22Rv1 (cell line): Measurements from ENCODE around the gene CCDC183.

Experiments
- CTCF ChIP-seq: fragments of 450-650 bp; IDR thresholded peaks from 2 replicates; pipeline ENCODE4 v1.5.1; 2017; ENCODE audit warnings: mild to moderate bottlenecking
- ZFX ChIP-seq: fragments of 450-650 bp; IDR thresholded peaks from 2 replicates; pipeline ENCODE4 v1.6.1; 2017; ENCODE audit warnings: antibody characterized with exemption, borderline replicate concordance

- no peak for TF ChIP-seq CTCF
- no peak for TF ChIP-seq ZFX
These were observed 8.5 kb downstream of the CCDC183 start for GRCh38 chr9:136804509-136805206.
